ENCODE results near the gene ESPN. TPM values are rescaled to one million over a fixed set of nuclear protein-coding genes. Genes with fewer than 3 reads are reported as not detected.

ESPN gene
- total RNA-seq, 2 experiments from 2014 or later, result 2.0 to 3.9 TPM

- H3K27me3 ChIP-seq (ENCODE audit: control insufficient read depth in 1 of 2, insufficient read depth in 2 of 2, low read length in 2 of 2), result no peaks in the 10 kb centered on the region
- no peak for DNase-seq
- peaks cover 14% of the 10 kb centered on the region for H3K4me1 Mint-ChIP-seq (ENCODE audit: low read depth)
- no peaks in the 10 kb centered on the region for H3K36me3 ChIP-seq (ENCODE audit: insufficient read depth, low read length)
- ATAC-seq (ENCODE audit: poor library complexity), result no peak
- no peaks in the 10 kb centered on the region for H3K36me3 Mint-ChIP-seq (ENCODE audit: low read depth)
- no peaks in the 10 kb centered on the region for H3K9me3 ChIP-seq (ENCODE audit: control insufficient read depth in 1 of 2, insufficient read depth in 1 of 2, low read length in 2 of 2)
- peaks cover 14% of the 10 kb centered on the region for H3K27me3 Mint-ChIP-seq
- TF ChIP-seq, protein P1, sequence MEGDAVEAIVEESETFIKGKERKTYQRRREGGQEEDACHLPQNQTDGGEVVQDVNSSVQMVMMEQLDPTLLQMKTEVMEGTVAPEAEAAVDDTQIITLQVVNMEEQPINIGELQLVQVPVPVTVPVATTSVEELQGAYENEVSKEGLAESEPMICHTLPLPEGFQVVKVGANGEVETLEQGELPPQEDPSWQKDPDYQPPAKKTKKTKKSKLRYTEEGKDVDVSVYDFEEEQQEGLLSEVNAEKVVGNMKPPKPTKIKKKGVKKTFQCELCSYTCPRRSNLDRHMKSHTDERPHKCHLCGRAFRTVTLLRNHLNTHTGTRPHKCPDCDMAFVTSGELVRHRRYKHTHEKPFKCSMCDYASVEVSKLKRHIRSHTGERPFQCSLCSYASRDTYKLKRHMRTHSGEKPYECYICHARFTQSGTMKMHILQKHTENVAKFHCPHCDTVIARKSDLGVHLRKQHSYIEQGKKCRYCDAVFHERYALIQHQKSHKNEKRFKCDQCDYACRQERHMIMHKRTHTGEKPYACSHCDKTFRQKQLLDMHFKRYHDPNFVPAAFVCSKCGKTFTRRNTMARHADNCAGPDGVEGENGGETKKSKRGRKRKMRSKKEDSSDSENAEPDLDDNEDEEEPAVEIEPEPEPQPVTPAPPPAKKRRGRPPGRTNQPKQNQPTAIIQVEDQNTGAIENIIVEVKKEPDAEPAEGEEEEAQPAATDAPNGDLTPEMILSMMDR (IDR thresholded peaks at IDR 0.05), result no peak
- H3K27ac ChIP-seq (ENCODE audit: low read depth in 1 of 2, low read length in 2 of 2), result no peak overlapping the region
- ChIA-PET POLR2A (no interaction called here), CTCF (no interaction called here)
- no peak overlapping the region for H3K27ac Mint-ChIP-seq
- no peaks in the 10 kb centered on the region for H3K9me3 Mint-ChIP-seq
- intact Hi-C loops (cut with DNase I, micrococcal nuclease), result no loop called here
- peaks cover 27% of the 10 kb centered on the region for H3K4me1 ChIP-seq (ENCODE audit: insufficient read depth, low read length)
- H3K4me3 Mint-ChIP-seq, result no peak overlapping the region
- H3K4me3 ChIP-seq (ENCODE audit: low read length), result no peak overlapping the region
Observed at GRCh38 chr1:6500544-6501278, 76.1 kb downstream of the ESPN start.

DNA sequence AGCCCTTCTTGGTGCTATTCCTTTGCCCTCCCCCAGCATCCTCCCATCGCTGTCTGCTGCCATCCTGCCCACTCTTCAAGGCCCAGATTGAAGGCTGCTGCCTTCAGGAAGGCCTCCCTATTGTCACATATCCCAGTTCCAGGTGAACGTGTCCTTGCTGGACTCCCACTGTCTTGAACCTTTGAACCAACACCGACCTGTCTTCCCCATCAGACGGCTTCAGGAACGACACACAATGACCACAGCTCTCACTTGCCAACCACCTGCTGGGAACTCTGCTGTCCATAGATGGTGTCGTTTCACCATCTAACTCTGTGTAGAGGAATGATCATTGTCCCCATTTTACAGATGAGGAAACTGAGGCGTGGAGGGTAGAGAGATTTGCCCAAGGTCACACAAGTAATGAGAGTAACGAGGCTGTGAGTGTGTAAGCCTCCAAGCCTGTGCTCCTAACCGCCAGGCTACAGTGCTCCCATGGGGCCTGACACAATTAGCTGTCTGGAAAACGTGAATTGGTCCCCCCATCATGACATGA is 76.8 kb downstream of the ESPN start:
- Histone ChIP-seq H3K9me3 (ENCODE audit: control insufficient read depth in 1 of 2, insufficient read depth in 1 of 2, low read length in 2 of 2) (no peaks in the 10 kb centered on the region), H3K4me3 (ENCODE audit: low read length) (no peak overlapping the region), H3K27ac (ENCODE audit: low read depth in 1 of 2, low read length in 2 of 2) (no peak overlapping the region), H3K4me1 (ENCODE audit: insufficient read depth, low read length) (peaks cover 21% of the 10 kb centered on the region), H3K36me3 (ENCODE audit: insufficient read depth, low read length) (no peaks in the 10 kb centered on the region), H3K27me3 (ENCODE audit: control insufficient read depth in 1 of 2, insufficient read depth in 2 of 2, low read length in 2 of 2) (no peaks in the 10 kb centered on the region)
- Mint-ChIP-seq H3K27ac (no peak overlapping the region), H3K27me3 (peaks cover 14% of the 10 kb centered on the region), H3K4me1 (ENCODE audit: low read depth) (peaks cover 8% of the 10 kb centered on the region), H3K9me3 (no peaks in the 10 kb centered on the region), H3K36me3 (ENCODE audit: low read depth) (no peaks in the 10 kb centered on the region), H3K4me3 (no peak overlapping the region)
- TF ChIP-seq, protein P1 (IDR thresholded peaks at IDR 0.05), result no peak
- POLR2A ChIA-PET, result no interaction called here
- intact Hi-C loops (cut with DNase I, micrococcal nuclease), result no loop called here
- DNase-seq (no peak), ATAC-seq (ENCODE audit: poor library complexity) (no peak)
- CTCF ChIA-PET, result no interaction called here

- H3K36me3 Mint-ChIP-seq (ENCODE audit: low read depth), result no peaks in the 10 kb centered on the region
- POLR2A ChIA-PET, result no interaction called here
- H3K27ac ChIP-seq (ENCODE audit: low read depth in 1 of 2, low read length in 2 of 2), result no peak overlapping the region
- ATAC-seq (ENCODE audit: poor library complexity) (no peak), DNase-seq (no peak)
- H3K4me3 Mint-ChIP-seq, result no peak overlapping the region
- H3K27me3 Mint-ChIP-seq, result peaks cover 14% of the 10 kb centered on the region
- peaks cover 14% of the 10 kb centered on the region for H3K4me1 ChIP-seq (ENCODE audit: insufficient read depth, low read length)
- H3K9me3 ChIP-seq (ENCODE audit: control insufficient read depth in 1 of 2, insufficient read depth in 1 of 2, low read length in 2 of 2), result no peaks in the 10 kb centered on the region
- CTCF ChIA-PET, result no interaction called here
- no peak overlapping the region for H3K4me3 ChIP-seq (ENCODE audit: low read length)
- peaks cover 8% of the 10 kb centered on the region for H3K4me1 Mint-ChIP-seq (ENCODE audit: low read depth)
- intact Hi-C loops (cut with DNase I, micrococcal nuclease), result no loop called here
- H3K27ac Mint-ChIP-seq, result no peak overlapping the region
- TF ChIP-seq, protein P1 (IDR thresholded peaks at IDR 0.05), result no peak
- H3K36me3 ChIP-seq (ENCODE audit: insufficient read depth, low read length), result no peaks in the 10 kb centered on the region
- peaks cover 0 to 5% of the 10 kb centered on the region in 2 experiments for H3K27me3 ChIP-seq (ENCODE audit: control insufficient read depth in 1 of 2, insufficient read depth in 2 of 2, low read length in 2 of 2)
- no peaks in the 10 kb centered on the region for H3K9me3 Mint-ChIP-seq
Observed at GRCh38 chr1:6502000-6502891, 77.7 kb downstream of the ESPN start.
